Neutrophil (primary cell): Measurements from ENCODE around the gene TFCP2L1.

Experiments
- H3K27ac ChIP-seq: fragments of 200-600 bp; sonication (generic); 2 replicates; pipeline ENCODE4 v1.5.1; 2016; ENCODE audit warnings: mild to moderate bottlenecking, moderate library complexity
- H3K27me3 ChIP-seq: fragments of 200-600 bp; sonication (generic); 2 replicates; pipeline ENCODE4 v1.6.0; 2016; ENCODE audit warnings: mild to moderate bottlenecking
- H3K36me3 ChIP-seq: fragments of 200-600 bp; sonication (generic); 2 replicates; pipeline ENCODE4 v1.5.1; 2017
- H3K4me1 ChIP-seq, 2 experiments: fragments of 200-600 bp in 1 of 2; sonication (generic) in 1 of 2; 1 replicate in 1 of 2; 2 replicates in 1 of 2; pipeline versions ENCODE4 v1.5.1 to v1.6.1; 2013 to 2016; ENCODE audit warnings: low read depth in 1 of 2, low read length in 1 of 2, mild to moderate bottlenecking in 1 of 2, moderate library complexity in 1 of 2; ENCODE audit not compliant: control insufficient read depth in 1 of 2, insufficient read depth in 1 of 2
- H3K4me3 ChIP-seq, 2 experiments: fragments of 200-600 bp in 1 of 2; sonication (generic) in 1 of 2; 1 replicate in 1 of 2; 2 replicates in 1 of 2; pipeline ENCODE4 v1.5.1; 2013 to 2016; ENCODE audit warnings: low read depth in 1 of 2, low read length in 1 of 2, mild to moderate bottlenecking in 1 of 2, moderate library complexity in 1 of 2
- H3K9me3 ChIP-seq: fragments of 200-600 bp; sonication (generic); 2 replicates; pipeline ENCODE4 v1.5.1; 2016
- CTCF ChIP-seq: fragments of 200-600 bp; sonication (generic); IDR thresholded peaks from 2 replicates; pipeline ENCODE4 v1.5.1; 2016; ENCODE audit warnings: antibody characterized with exemption

Gene TFCP2L1

GRCh38 chr2:121186261-121186660 is 98.7 kb downstream of the TFCP2L1 start:
- no peak overlapping the region for H3K27ac ChIP-seq

DNA sequence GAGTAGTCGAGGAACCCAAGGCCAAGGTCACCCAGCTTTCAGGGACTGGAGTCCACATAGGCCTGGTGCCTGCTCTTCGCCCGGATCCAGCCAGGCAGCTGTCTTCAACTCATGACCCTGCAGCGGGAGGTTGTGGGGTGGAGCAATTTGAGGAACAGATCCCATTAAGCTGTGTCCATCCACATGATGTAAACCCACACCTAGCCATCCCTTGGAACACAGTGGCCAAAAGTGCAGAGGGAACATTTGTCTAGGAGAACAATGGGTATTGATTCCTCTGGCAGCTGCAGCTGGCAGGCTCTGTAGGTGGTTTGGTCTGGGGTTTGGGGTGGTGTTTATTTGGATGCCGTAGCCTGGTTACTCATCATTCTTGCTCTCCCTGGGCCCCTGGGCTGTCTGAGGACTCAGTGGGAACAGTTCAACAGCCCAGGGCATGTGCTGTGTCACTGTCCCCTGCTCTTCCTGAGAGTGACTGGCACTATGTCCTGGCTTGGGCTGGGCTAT is 99.4 kb downstream of the TFCP2L1 start:
- Histone ChIP-seq H3K4me3 (no peak overlapping the region), H3K4me1 (peaks cover 24 to 25% of the 10 kb centered on the region in 2 experiments)
- TF ChIP-seq CTCF: no peak

More at GRCh38 chr2:121186261-121186660, 98.7 kb downstream of the TFCP2L1 start:
- Histone ChIP-seq H3K27me3 (no peaks in the 10 kb centered on the region), H3K9me3 (no peaks in the 10 kb centered on the region), H3K36me3 (no peaks in the 10 kb centered on the region), H3K4me1 (peaks cover 24 to 25% of the 10 kb centered on the region in 2 experiments), H3K4me3 (no peak overlapping the region)
- TF ChIP-seq CTCF: no peak

GRCh38 chr2:121185111-121185510 is 99.9 kb downstream of the TFCP2L1 start:
- Histone ChIP-seq H3K4me3 (no peak overlapping the region), H3K27me3 (no peaks in the 10 kb centered on the region), H3K4me1 (peaks cover 21 to 22% of the 10 kb centered on the region in 2 experiments), H3K9me3 (no peaks in the 10 kb centered on the region), H3K27ac (no peak overlapping the region), H3K36me3 (no peaks in the 10 kb centered on the region)
- TF ChIP-seq CTCF: no peak

More for the DNA sequence above, 99.4 kb downstream of the TFCP2L1 start:
- no peaks in the 10 kb centered on the region for H3K36me3 ChIP-seq
- H3K27me3 ChIP-seq: no peaks in the 10 kb centered on the region
- no peak overlapping the region for H3K27ac ChIP-seq
- H3K9me3 ChIP-seq: no peaks in the 10 kb centered on the region

DNA sequence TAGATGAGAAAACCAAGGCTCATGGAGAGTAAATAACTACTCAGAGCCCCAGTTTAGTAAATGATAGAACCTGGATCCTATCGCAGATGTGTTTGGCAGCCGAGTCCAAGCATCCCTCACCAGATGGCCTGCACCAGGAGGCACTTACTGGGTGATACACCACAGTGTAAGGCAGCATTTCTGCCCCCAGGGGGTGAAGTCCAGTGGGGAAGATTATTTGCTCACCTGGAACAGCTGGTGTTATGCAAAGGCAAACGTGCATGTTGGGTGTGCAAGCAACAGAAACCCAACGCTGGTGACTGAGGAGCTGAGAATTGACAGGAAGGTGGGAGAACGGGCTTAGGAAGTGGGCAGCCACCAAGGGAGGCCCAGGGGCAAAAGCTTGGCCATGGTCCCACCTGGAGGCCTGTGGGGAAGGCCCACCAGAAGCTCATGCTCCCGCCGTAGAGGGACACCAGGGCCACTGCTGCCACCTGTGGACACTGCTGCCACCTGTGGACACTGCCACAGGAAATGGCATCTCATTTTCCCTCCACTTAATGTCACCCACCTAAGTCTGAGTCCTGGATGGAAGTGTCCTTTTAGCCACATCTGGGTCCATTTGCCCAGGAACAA is 100.6 kb downstream of the TFCP2L1 start:
- no peak for TF ChIP-seq CTCF
- Histone ChIP-seq H3K27ac (no peak overlapping the region), H3K27me3 (no peaks in the 10 kb centered on the region), H3K36me3 (no peaks in the 10 kb centered on the region), H3K9me3 (no peaks in the 10 kb centered on the region), H3K4me1 (peaks cover 13 to 14% of the 10 kb centered on the region in 2 experiments), H3K4me3 (no peak overlapping the region)

- Histone ChIP-seq H3K4me1 (no peaks in the 10 kb centered on the region), H3K36me3 (no peaks in the 10 kb centered on the region), H3K4me3 (no peak overlapping the region), H3K27ac (no peak overlapping the region), H3K27me3 (no peaks in the 10 kb centered on the region), H3K9me3 (no peaks in the 10 kb centered on the region)
- no peak for TF ChIP-seq CTCF
These were observed 102.5 kb downstream of the TFCP2L1 start for GRCh38 chr2:121182520-121182919.
